ENCODE results near the gene DIABLO.

Gene DIABLO

DNA sequence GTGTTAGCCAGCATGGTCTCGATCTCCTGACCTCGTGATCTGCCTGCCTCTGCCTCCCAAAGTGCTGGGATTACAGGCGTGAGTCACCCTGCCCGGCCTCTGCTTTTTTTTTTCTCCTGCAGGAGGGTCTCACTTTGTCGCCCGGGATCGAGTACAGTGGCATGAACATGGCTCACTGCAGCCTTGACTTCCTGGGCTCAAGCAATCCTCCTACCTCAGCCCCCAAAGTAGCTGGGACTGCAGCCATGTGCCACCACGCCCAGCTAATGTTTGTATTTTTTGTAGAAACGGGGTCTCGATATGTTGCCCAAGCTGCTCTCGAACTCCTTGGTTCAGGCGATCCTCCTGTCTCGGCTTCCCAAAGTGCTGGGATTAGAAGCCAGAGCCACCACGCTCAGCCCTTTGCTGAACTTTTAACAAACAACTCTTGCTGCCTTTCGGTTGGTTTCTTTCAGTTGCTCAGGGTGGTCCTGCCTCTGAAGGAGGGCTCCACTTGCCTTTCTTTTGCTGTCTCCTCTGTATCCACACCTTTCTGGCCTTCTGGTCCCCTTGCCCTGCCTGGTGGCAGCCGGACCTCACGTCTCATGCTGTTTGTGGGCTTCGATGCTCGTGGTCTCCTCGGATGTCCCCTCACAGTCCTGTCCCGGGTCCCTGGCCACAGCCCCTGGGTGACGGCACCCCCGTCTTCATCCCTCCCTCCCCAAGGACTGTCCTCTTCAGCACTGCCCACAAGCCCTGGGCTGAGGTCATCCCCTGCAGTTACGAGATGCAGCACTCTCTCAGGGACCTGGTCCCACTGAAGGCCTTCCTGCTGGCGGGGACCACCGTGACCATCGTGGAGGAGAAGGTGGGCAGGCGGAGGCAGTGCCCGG lies 26.1 kb downstream of the DIABLO start:
- Histone ChIP-seq H3K36me3 (replicated peaks; ENCODE audit: insufficient read depth, low read length) (no peaks in the 10 kb centered on the region), H3K27me3 (replicated peaks; ENCODE audit: insufficient read depth, low read length) (no peaks in the 10 kb centered on the region), H3K9me3 (replicated peaks; ENCODE audit: insufficient read depth, low read length) (no peaks in the 10 kb centered on the region), H3K9me2 (replicated peaks; ENCODE audit: insufficient read depth, low read length) (no peaks in the 10 kb centered on the region), H4K20me1 (ENCODE audit: insufficient read depth, low read length) (no peaks in the 10 kb centered on the region), H3F3A (ENCODE audit: insufficient read depth, low read length) (no peaks in the 10 kb centered on the region), H3K9ac (ENCODE audit: low read length) (no peak overlapping the region), H3K4me2 (ENCODE audit: low read depth, low read length) (no peak overlapping the region), H2AFZ (ENCODE audit: low read length) (no peak overlapping the region), H3K27ac (ENCODE audit: low read length) (no peak overlapping the region), H3K4me1 (ENCODE audit: low read length) (no peaks in the 10 kb centered on the region), H3K4me3 (ENCODE audit: low read length) (no peak overlapping the region), H3K79me2 (ENCODE audit: low read length) (no peaks in the 10 kb centered on the region)
- TF ChIP-seq EZH2 (optimal IDR thresholded peaks at IDR 0.05; ENCODE audit: low read depth, low read length): no peak
- TF ChIP-seq, protein P1, sequence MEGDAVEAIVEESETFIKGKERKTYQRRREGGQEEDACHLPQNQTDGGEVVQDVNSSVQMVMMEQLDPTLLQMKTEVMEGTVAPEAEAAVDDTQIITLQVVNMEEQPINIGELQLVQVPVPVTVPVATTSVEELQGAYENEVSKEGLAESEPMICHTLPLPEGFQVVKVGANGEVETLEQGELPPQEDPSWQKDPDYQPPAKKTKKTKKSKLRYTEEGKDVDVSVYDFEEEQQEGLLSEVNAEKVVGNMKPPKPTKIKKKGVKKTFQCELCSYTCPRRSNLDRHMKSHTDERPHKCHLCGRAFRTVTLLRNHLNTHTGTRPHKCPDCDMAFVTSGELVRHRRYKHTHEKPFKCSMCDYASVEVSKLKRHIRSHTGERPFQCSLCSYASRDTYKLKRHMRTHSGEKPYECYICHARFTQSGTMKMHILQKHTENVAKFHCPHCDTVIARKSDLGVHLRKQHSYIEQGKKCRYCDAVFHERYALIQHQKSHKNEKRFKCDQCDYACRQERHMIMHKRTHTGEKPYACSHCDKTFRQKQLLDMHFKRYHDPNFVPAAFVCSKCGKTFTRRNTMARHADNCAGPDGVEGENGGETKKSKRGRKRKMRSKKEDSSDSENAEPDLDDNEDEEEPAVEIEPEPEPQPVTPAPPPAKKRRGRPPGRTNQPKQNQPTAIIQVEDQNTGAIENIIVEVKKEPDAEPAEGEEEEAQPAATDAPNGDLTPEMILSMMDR (IDR thresholded peaks at IDR 0.05; ENCODE audit: low read length): no peak
- no peak for TF ChIP-seq EZH2phosphoT487 (IDR thresholded peaks at IDR 0.05; ENCODE audit: low read length)
- no peak for DNase-seq

DNA sequence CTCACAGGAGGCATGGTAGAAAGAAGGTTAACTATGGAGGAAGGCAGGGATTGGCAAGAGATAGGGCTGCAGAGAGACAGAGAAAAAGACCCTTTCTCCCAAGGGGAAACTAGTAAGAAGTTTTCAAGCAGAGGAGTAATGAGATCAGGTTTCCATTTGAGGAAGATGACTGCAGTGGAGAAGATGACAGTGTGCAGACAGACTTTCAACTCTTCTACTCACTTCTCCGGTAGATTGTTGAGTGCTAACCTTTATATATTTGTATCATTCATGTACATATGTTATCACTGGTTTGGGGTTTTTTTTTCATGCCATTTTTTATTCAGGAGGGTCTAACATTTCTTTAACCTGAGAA lies 28.3 kb downstream of the DIABLO start:
- no peak overlapping the region for H2AFZ ChIP-seq (ENCODE audit: low read length)
- no peaks in the 10 kb centered on the region for H3K36me3 ChIP-seq (replicated peaks; ENCODE audit: insufficient read depth, low read length)
- H4K20me1 ChIP-seq (ENCODE audit: insufficient read depth, low read length): no peaks in the 10 kb centered on the region
- no peaks in the 10 kb centered on the region for H3K9me2 ChIP-seq (replicated peaks; ENCODE audit: insufficient read depth, low read length)
- no peaks in the 10 kb centered on the region for H3K27me3 ChIP-seq (replicated peaks; ENCODE audit: insufficient read depth, low read length)
- H3K9ac ChIP-seq (ENCODE audit: low read length): no peak overlapping the region
- DNase-seq: no peak
- H3K27ac ChIP-seq (ENCODE audit: low read length): no peak overlapping the region
- H3K79me2 ChIP-seq (ENCODE audit: low read length): no peaks in the 10 kb centered on the region
- H3K9me3 ChIP-seq (replicated peaks; ENCODE audit: insufficient read depth, low read length): no peaks in the 10 kb centered on the region
- H3F3A ChIP-seq (ENCODE audit: insufficient read depth, low read length): no peaks in the 10 kb centered on the region
- no peak overlapping the region for H3K4me3 ChIP-seq (ENCODE audit: low read length)
- no peak overlapping the region for H3K4me2 ChIP-seq (ENCODE audit: low read depth, low read length)
- TF ChIP-seq EZH2phosphoT487 (IDR thresholded peaks at IDR 0.05; ENCODE audit: low read length): no peak
- TF ChIP-seq, protein P1 (IDR thresholded peaks at IDR 0.05; ENCODE audit: low read length): no peak
- TF ChIP-seq EZH2 (optimal IDR thresholded peaks at IDR 0.05; ENCODE audit: low read depth, low read length): no peak
- no peaks in the 10 kb centered on the region for H3K4me1 ChIP-seq (ENCODE audit: low read length)

DNA sequence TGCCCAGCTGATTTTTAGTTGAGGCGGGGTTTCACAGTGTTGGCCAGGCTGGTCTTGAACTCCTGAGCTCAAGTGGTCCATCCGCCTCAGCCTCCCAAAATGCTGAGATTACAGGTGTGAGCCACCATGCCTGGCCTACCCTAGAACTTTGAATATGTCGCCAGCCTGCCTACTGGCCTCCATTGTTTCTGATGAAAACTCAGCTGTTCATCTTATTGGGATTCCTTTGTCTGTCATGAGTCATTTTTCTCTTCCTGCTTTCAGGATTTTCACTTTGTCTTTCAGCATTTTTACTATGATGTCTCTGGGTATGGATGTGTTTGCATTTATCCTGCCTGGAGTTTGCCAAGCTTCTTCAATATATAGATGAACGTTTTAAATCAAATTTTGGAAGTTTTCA lies 30.4 kb downstream of the DIABLO start:
- Histone ChIP-seq H3K36me3 (replicated peaks; ENCODE audit: insufficient read depth, low read length) (no peaks in the 10 kb centered on the region), H3F3A (ENCODE audit: insufficient read depth, low read length) (no peaks in the 10 kb centered on the region), H3K79me2 (ENCODE audit: low read length) (no peaks in the 10 kb centered on the region), H2AFZ (ENCODE audit: low read length) (no peak overlapping the region), H3K27ac (ENCODE audit: low read length) (no peak overlapping the region), H3K9ac (ENCODE audit: low read length) (no peak overlapping the region), H3K27me3 (replicated peaks; ENCODE audit: insufficient read depth, low read length) (no peaks in the 10 kb centered on the region), H3K9me3 (replicated peaks; ENCODE audit: insufficient read depth, low read length) (no peaks in the 10 kb centered on the region), H3K4me2 (ENCODE audit: low read depth, low read length) (no peak overlapping the region), H3K4me1 (ENCODE audit: low read length) (no peaks in the 10 kb centered on the region), H3K9me2 (replicated peaks; ENCODE audit: insufficient read depth, low read length) (no peaks in the 10 kb centered on the region), H4K20me1 (ENCODE audit: insufficient read depth, low read length) (no peaks in the 10 kb centered on the region), H3K4me3 (ENCODE audit: low read length) (no peak overlapping the region)
- no peak for DNase-seq
- TF ChIP-seq, protein P1 (IDR thresholded peaks at IDR 0.05; ENCODE audit: low read length): no peak
- TF ChIP-seq EZH2 (optimal IDR thresholded peaks at IDR 0.05; ENCODE audit: low read depth, low read length) (no peak), EZH2phosphoT487 (IDR thresholded peaks at IDR 0.05; ENCODE audit: low read length) (no peak)

Data from MM.1S (cell line).